HG02981 (cell line): ENCODE measurements around the gene LAMC1.
A peak's percentile ranks its signal among the peaks of the same experiment; 100 is the strongest.

Source experiments
- ATAC-seq: cut with Tn5 transposase; IDR thresholded peaks from one replicate; pipeline ENCODE4 v1.9.1; 2021; ENCODE audit warnings: mild to moderate bottlenecking, moderate library complexity; ENCODE audit not compliant: unreplicated experiment

LAMC1 gene

GRCh38 chr1:183101841-183102276 lies 78.6 kb downstream of the LAMC1 start:
- peak; percentile 45 for ATAC-seq

- ATAC-seq = no peak
Observed at GRCh38 chr1:183103147-183103546, 79.9 kb downstream of the LAMC1 start.

- ATAC-seq = no peak
Observed at GRCh38 chr1:183103577-183103976, 80.4 kb downstream of the LAMC1 start.

- no peak for ATAC-seq
Observed at GRCh38 chr1:183105449-183105848, 82.2 kb downstream of the LAMC1 start.

- ATAC-seq = no peak
Observed at GRCh38 chr1:183106166-183106565, 82.9 kb downstream of the LAMC1 start.

- ATAC-seq = no peak
Observed at GRCh38 chr1:183106746-183107145, 83.5 kb downstream of the LAMC1 start.

GRCh38 chr1:183110326-183110880 lies 87.2 kb downstream of the LAMC1 start:
- no peak for ATAC-seq

GRCh38 chr1:183114441-183114840 lies 91.2 kb downstream of the LAMC1 start:
- no peak for ATAC-seq

GRCh38 chr1:183116416-183116815 lies 93.2 kb downstream of the LAMC1 start:
- ATAC-seq = no peak

- no peak for ATAC-seq
Observed at GRCh38 chr1:183121609-183122008, 98.4 kb downstream of the LAMC1 start.

GRCh38 chr1:183124259-183124658 lies 101.0 kb downstream of the LAMC1 start:
- no peak for ATAC-seq

GRCh38 chr1:183125279-183125999 lies 102.2 kb downstream of the LAMC1 start:
- no peak for ATAC-seq

GRCh38 chr1:183126000-183126366 lies 102.8 kb downstream of the LAMC1 start:
- no peak for ATAC-seq

GRCh38 chr1:183126528-183126927 lies 103.3 kb downstream of the LAMC1 start:
- no peak for ATAC-seq

- no peak for ATAC-seq
Observed at GRCh38 chr1:183129921-183130690, 106.9 kb downstream of the LAMC1 start.

GRCh38 chr1:183131166-183131565 lies 107.9 kb downstream of the LAMC1 start:
- ATAC-seq = no peak

- no peak for ATAC-seq
Observed at GRCh38 chr1:183135336-183135735, 112.1 kb downstream of the LAMC1 start.

GRCh38 chr1:183137782-183138181 lies 114.6 kb downstream of the LAMC1 start:
- no peak for ATAC-seq

GRCh38 chr1:183138301-183138700 lies 115.1 kb downstream of the LAMC1 start:
- ATAC-seq = no peak

GRCh38 chr1:183139281-183139942 lies 116.2 kb downstream of the LAMC1 start:
- no peak for ATAC-seq

- ATAC-seq = no peak
Observed at GRCh38 chr1:183140633-183141032, 117.4 kb downstream of the LAMC1 start.
